Epidermal melanocyte (primary cell): Measurements from ENCODE around the gene COL23A1.
"Not testable (repeated sequence)": the region's sequence is repeated elsewhere in the genome, so short reads cannot be mapped to it uniquely, and the experiment has no call there.

Experiments used
- DNase-seq: peaks from one replicate; pipeline ENCODE4 v3.0.0; 2011; ENCODE audit warnings: low spot score; ENCODE audit not compliant: insufficient read length

COL23A1 gene

GRCh38 chr5:178199581-178200434, 390.4 kb downstream of the COL23A1 start:
- DNase-seq = no peak

DNA sequence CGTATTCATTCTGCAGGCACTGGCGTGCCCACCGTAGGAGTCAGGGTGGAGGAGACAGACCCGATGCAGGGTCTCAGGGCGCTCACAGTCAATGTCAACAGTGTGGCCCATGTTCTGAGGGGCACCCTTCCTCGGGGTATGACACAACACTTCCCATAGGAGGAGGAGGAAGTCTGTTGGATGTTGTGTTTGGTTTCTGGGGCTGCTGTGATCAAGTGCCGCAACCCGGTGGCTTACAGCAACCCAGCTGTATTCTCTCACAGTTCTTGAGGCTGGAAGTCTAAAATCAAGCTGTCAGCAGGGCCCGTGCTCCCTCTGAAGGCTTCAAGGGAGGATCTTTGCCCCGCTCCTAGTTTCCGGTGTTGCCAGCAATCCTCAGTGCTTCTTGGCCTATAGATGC, 391.5 kb downstream of the COL23A1 start:
- DNase-seq = no peak

DNA sequence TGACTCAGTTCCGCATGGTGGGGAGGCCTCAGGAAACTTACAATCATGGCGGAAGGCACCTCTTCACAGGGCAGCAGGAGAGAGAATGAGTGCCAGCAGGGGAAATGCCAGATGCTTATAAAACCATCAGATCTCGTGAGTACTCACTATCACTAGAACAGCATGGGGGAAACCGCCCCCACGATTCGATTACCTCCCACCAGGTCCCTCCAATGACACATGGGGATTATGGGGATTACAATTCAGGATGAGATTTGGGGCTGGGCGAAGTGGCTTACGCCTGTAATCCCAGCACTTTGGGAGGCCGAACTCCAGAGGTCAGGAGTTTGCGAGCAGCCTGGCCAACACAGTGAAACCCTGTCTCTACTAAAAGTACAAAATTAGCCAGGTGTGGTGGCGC, 392.0 kb downstream of the COL23A1 start:
- DNase-seq = not testable (repeated sequence)

DNA sequence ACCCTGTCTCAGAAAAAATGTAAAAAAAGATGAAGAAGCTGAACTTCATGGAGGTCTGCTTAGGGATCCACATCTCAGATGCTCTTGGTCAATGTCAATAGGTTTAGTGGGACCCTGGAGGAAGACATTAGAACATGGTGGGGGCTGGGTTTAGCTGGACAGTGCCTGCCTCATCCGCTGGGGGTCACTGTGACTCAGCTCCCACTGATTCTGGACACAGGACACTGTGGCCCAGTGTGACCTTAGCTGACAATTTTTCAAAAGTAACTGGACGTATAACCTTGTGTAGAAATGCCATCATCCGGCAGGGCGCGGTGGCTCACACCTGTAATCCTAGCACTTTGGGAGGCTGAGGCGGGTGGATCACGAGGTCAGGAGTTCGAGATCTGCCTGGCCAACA, 393.2 kb downstream of the COL23A1 start:
- DNase-seq = no peak

- no peak for DNase-seq
Measured at GRCh38 chr5:178196281-178196812, 393.8 kb downstream of the COL23A1 start.

DNA sequence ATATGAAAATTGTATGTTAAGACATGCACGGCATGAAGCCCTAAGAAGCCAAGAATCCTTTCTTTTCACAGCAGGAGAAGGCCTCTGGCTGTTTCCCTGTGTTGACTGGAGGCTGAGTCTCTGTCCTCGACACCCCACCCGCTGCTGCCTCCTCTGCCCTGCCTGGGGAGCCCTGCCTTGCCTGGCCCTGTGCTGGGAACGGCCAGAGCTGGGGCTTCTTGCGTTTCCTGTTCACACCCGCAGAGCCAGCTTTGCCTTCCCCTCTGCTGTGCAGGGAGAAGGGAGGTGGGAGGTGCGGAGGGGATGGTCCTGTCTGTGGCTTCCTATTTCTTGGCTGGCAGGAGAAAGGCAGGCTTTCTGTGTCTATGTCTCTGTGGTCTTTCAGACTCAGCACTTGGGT, 396.2 kb downstream of the COL23A1 start:
- no peak for DNase-seq

DNA sequence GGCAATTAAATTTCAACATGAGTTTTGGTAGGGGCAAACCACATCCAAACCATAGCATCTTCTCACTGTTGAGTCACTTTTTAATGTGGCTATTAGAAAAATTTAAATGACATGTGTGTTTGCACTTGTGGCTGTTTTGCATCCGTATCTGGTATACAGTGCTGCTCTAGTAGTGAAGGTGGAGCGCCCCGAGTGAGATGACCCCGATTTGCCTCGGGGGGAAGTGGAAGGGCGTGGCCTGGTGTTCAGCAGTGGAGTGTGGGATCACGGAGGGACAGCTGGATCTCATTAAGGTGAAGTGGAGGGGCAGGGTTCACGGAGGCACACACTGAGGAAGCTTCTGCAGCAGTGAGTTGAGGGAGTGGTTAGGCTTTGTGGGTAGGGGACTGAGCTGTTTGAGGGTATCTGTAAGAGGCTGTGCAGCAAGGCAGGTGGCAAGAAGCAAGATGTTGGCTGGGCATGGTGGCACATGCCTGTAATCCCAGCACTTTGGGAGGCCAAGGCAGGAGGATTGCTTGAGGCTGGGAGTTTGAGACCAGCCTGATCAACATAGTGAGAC, 396.9 kb downstream of the COL23A1 start:
- DNase-seq = no peak

- no peak for DNase-seq
Measured at GRCh38 chr5:178192787-178193186, 397.4 kb downstream of the COL23A1 start.

- no peak for DNase-seq
Measured at GRCh38 chr5:178192244-178192643, 397.9 kb downstream of the COL23A1 start.

GRCh38 chr5:178191661-178192060, 398.5 kb downstream of the COL23A1 start:
- DNase-seq = no peak

- DNase-seq = no peak
Measured at GRCh38 chr5:178189433-178189832, 400.8 kb downstream of the COL23A1 start.
